Umbilical cord (tissue), 2 donors: ENCODE results near the gene ZSCAN31. TPM values are rescaled to one million over a fixed set of nuclear protein-coding genes. Genes with fewer than 3 reads are reported as not detected.
A peak's percentile ranks its signal among the peaks of the same experiment; 100 is the strongest.
"Not testable (repeated sequence)": the region's sequence is repeated elsewhere in the genome, so short reads cannot be mapped to it uniquely, and the experiment has no call there.

Source experiments
- DNase-seq: peaks from one replicate; pipeline ENCODE4 v3.0.0-alpha.2; 2015; ENCODE audit warnings: low spot score
- total RNA-seq: library from RNA; depleted of rRNA; stranded (reverse); fragments of >200 nt; gene quantifications from one replicate; pipeline ENCODE4 v1.2.3, GENCODE V29; 2014; ENCODE audit warnings: low replicate concordance; ENCODE audit not compliant: insufficient read depth

The ZSCAN31 gene
- total RNA-seq, 1 donor from 2014 or later = 10.6 TPM

- no peak for DNase-seq
These were observed 12.0 kb downstream of the ZSCAN31 start for GRCh38 chr6:28323813-28324424.

- DNase-seq = no peak
These were observed 13.3 kb downstream of the ZSCAN31 start for GRCh38 chr6:28322661-28323060.

- not testable (repeated sequence) for DNase-seq
These were observed 18.1 kb downstream of the ZSCAN31 start for GRCh38 chr6:28317866-28318265.

- DNase-seq = no peak
These were observed 20.3 kb downstream of the ZSCAN31 start for GRCh38 chr6:28315628-28316027.

GRCh38 chr6:28312939-28313338 is 23.0 kb downstream of the ZSCAN31 start:
- DNase-seq = no peak

- DNase-seq = no peak
These were observed 24.7 kb downstream of the ZSCAN31 start for GRCh38 chr6:28311139-28311823.

- DNase-seq = not testable (repeated sequence)
These were observed 29.6 kb downstream of the ZSCAN31 start for GRCh38 chr6:28306363-28306762.

GRCh38 chr6:28303570-28303969 is 32.4 kb downstream of the ZSCAN31 start:
- no peak for DNase-seq

- no peak for DNase-seq
These were observed 39.4 kb downstream of the ZSCAN31 start for GRCh38 chr6:28296520-28297060.

- DNase-seq = no peak
These were observed 40.6 kb downstream of the ZSCAN31 start for GRCh38 chr6:28295326-28295725.

GRCh38 chr6:28291573-28291972 is 44.4 kb downstream of the ZSCAN31 start:
- DNase-seq = no peak

- no peak for DNase-seq
These were observed 53.0 kb downstream of the ZSCAN31 start for GRCh38 chr6:28282926-28283325.

GRCh38 chr6:28281288-28282064 is 54.5 kb downstream of the ZSCAN31 start, which contains the start of gene PGBD1:
PGBD1 (plus strand) TSS chr6:28281572; CDS start chr6:28283814, 2,242 bp downstream.
- peak; percentile 72 for DNase-seq

GRCh38 chr6:28280595-28281287 is 55.2 kb downstream of the ZSCAN31 start:
- no peak for DNase-seq

- no peak for DNase-seq
These were observed 58.2 kb downstream of the ZSCAN31 start for GRCh38 chr6:28277746-28278145.

GRCh38 chr6:28274888-28275287 is 61.1 kb downstream of the ZSCAN31 start:
- DNase-seq = no peak

Other genes with a start within 250 kb of the ZSCAN31 start
- gene ZSCAN16, start 211.5 kb downstream of the ZSCAN31 start, total RNA-seq = 2.4 TPM
- gene ZKSCAN8, start 194.3 kb downstream of the ZSCAN31 start, total RNA-seq = 19.5 TPM
- 23.4 TPM for gene ZSCAN9, start 110.9 kb downstream of the ZSCAN31 start, total RNA-seq
- 19.0 TPM for gene ZKSCAN4, start 83.9 kb downstream of the ZSCAN31 start, total RNA-seq
- gene NKAPL, start 76.9 kb downstream of the ZSCAN31 start, total RNA-seq = 1.9 TPM
- gene ZSCAN26, start 69.0 kb downstream of the ZSCAN31 start, total RNA-seq = 17.3 TPM
- gene PGBD1, start 54.6 kb downstream of the ZSCAN31 start, total RNA-seq = 9.9 TPM
- 5.5 TPM for gene ZKSCAN3, start 13.8 kb upstream of the ZSCAN31 start, total RNA-seq
- gene ZSCAN12, start 63.6 kb upstream of the ZSCAN31 start, total RNA-seq = 8.7 TPM
- gene ZSCAN23, start 107.3 kb upstream of the ZSCAN31 start, total RNA-seq = 6.5 TPM
- gene GPX6, start 179.6 kb upstream of the ZSCAN31 start, total RNA-seq = 1.4 TPM
- gene GPX5, start 189.7 kb upstream of the ZSCAN31 start, total RNA-seq = 4.6 TPM